Transverse colon (tissue), 4 donors: ENCODE measurements around the gene KIAA1217. TPM values are rescaled to one million over a fixed set of nuclear protein-coding genes. Genes with fewer than 3 reads are reported as not detected.

ENCODE experiments used
- DNase-seq: peaks from one replicate; pipeline ENCODE4 v3.0.0-alpha.2; 2019
- H3K27ac ChIP-seq, 4 donors: fragments of 200-600 bp; sonication (generic); 2 replicates each; pipeline ENCODE4 v1.5.1; 2016 to 2018; ENCODE audit warnings: inconsistent platforms in 4 of 4
- H3K27me3 ChIP-seq: fragments of 200-600 bp; sonication (generic); 2 replicates; pipeline ENCODE4 v1.5.1; 2017; ENCODE audit warnings: inconsistent platforms
- H3K36me3 ChIP-seq, 4 donors: fragments of 200-600 bp; sonication (generic); 2 replicates each; pipeline ENCODE4 v1.5.1; 2017 to 2019; ENCODE audit warnings: inconsistent platforms in 4 of 4
- H3K4me1 ChIP-seq, 4 donors: fragments of 200-600 bp; sonication (generic); 2 replicates each; pipeline ENCODE4 v1.5.1; 2017 to 2020; ENCODE audit warnings: inconsistent platforms in 4 of 4
- H3K4me3 ChIP-seq, 4 donors: fragments of 200-600 bp; sonication (generic); 1 replicate in 1 of 4; 2 replicates in 3 of 4; pipeline versions ENCODE4 v1.5.1 to v1.6.1; 2017 to 2019; ENCODE audit warnings: inconsistent platforms in 4 of 4
- H3K9me3 ChIP-seq, 2 donors: fragments of 200-600 bp; sonication (generic); 2 replicates each; pipeline ENCODE4 v1.5.1; 2017 to 2019; ENCODE audit warnings: inconsistent platforms in 2 of 2
- CTCF ChIP-seq, 5 experiments: fragments of 200-600 bp in 3 of 5; fragments of 450-650 bp in 2 of 5; sonication (generic) in 3 of 5; IDR thresholded peaks; 1 replicate in 2 of 5; 2 replicates in 3 of 5; pipeline ENCODE4 v1.5.1; 2016 to 2017; ENCODE audit warnings: antibody characterized with exemption in 5 of 5, inconsistent platforms in 3 of 5, mild to moderate bottlenecking in 2 of 5, moderate library complexity in 1 of 5
- EP300 ChIP-seq: sonication (generic); formaldehyde crosslinking; IDR thresholded peaks from one replicate; pipeline ENCODE4 v1.6.1; 2017; ENCODE audit warnings: antibody characterized with exemption, low read depth
- POLR2A ChIP-seq: fragments of 450-650 bp; IDR thresholded peaks from one replicate; pipeline ENCODE4 v1.6.1; 2016; ENCODE audit warnings: antibody characterized with exemption, mild to moderate bottlenecking, moderate library complexity
- POLR2AphosphoS5 ChIP-seq, 3 donors: sonication (generic); formaldehyde crosslinking; IDR thresholded peaks; one replicate each; pipeline ENCODE4 v1.6.1; 2016; ENCODE audit warnings: antibody characterized with exemption in 3 of 3
- WGBS, 2 donors: methylation state at CpG; one replicate each; pipeline ENCODE4 v1.1.5; 2018; ENCODE audit warnings: low coverage in 1 of 2; 5-methylcytosine and 5-hydroxymethylcytosine counted together
- in situ Hi-C, 4 donors: fragments of 200-750 bp; cut with MboI; loops; one replicate each; pipeline versions ENCODE4 v1.15.0 to v1.15.1; 2017; ENCODE audit warnings: low sequenced_read_pairs in 3 of 4, low pct_ligation_motif_present in 1 of 4, low pct_unique_long_range_greater_than_20kb in 1 of 4
- intact Hi-C: fragments of 100-400 bp; cut with DNase I; formaldehyde crosslinking; loops from one replicate; pipeline ENCODE4 v1.15.1; 2023; ENCODE audit warnings: low total_unique reads
- total RNA-seq, 4 donors: library from RNA; depleted of rRNA; stranded (reverse); fragments of >200 nt; gene quantifications; one replicate each; pipeline ENCODE4 v1.1.0, GENCODE V29; 2016

KIAA1217 gene
- total RNA-seq, 4 donors from 2014 or later, result 56.5 to 175 (median 72.0) TPM

GRCh38 chr10:24561453-24561852 lies 352.5 kb downstream of the KIAA1217 start:
- WGBS, 2 donors, result 63 to 88% methylated on average over 3 of the region's 3 CpGs
- H3K9me3 ChIP-seq, result no peaks in the 10 kb centered on the region
- intact Hi-C loops (no loop called here), in situ Hi-C loops (loop anchor here in 1 of 4 donors (25.0 kb wide), 1 partner anchor 1399 kb away; no protein-coding TSS in a partner anchor)
- TF ChIP-seq EP300 (no peak), CTCF (IDR thresholded peaks at IDR 0.05) (no peak), POLR2AphosphoS5 (IDR thresholded peaks at IDR 0.05) (no peak), POLR2A (no peak)
- H3K27me3 ChIP-seq, result no peaks in the 10 kb centered on the region
- no peak overlapping the region for H3K27ac ChIP-seq
- H3K4me1 ChIP-seq, result no peaks in the 10 kb centered on the region
- H3K36me3 ChIP-seq, result no peaks in the 10 kb centered on the region
- no peak overlapping the region for H3K4me3 ChIP-seq
- no peak for DNase-seq

- TF ChIP-seq POLR2AphosphoS5 (IDR thresholded peaks at IDR 0.05), result no peak
- TF ChIP-seq POLR2A, result no peak
- no peak for TF ChIP-seq EP300
- no peak for TF ChIP-seq CTCF (IDR thresholded peaks at IDR 0.05)
- peaks cover 4% of the 10 kb centered on the region for H3K27me3 ChIP-seq
Measured at GRCh38 chr10:24568042-24568441, 359.1 kb downstream of the KIAA1217 start.

GRCh38 chr10:24569330-24569796 lies 360.4 kb downstream of the KIAA1217 start:
- Histone ChIP-seq H3K27ac (no peak overlapping the region), H3K4me1 (no peaks in the 10 kb centered on the region), H3K4me3 (no peak overlapping the region), H3K36me3 (no peaks in the 10 kb centered on the region), H3K9me3 (no peaks in the 10 kb centered on the region), H3K27me3 (peaks cover 4% of the 10 kb centered on the region)
- in situ Hi-C loops (loop anchor here in 1 of 4 donors (25.0 kb wide), 1 partner anchor 1407 kb away; no protein-coding TSS in a partner anchor), intact Hi-C loops (no loop called here)
- no peak for DNase-seq
- 59 to 71% methylated on average over 3 to 13 of the region's 13 CpGs for WGBS, 2 donors
- TF ChIP-seq POLR2A, result no peak

More at GRCh38 chr10:24568042-24568441, 359.1 kb downstream of the KIAA1217 start:
- no peaks in the 10 kb centered on the region for H3K9me3 ChIP-seq
- 68% methylated on average over 4 of the region's 4 CpGs; no CpG with 5 or more reads in 1 of the 2 donors for WGBS, 2 donors
- H3K27ac ChIP-seq, result no peak overlapping the region
- H3K4me3 ChIP-seq, result no peak overlapping the region
- no peak for DNase-seq
- in situ Hi-C loops, result loop anchor here in 1 of 4 donors (25.0 kb wide), 1 partner anchor 1406 kb away; no protein-coding TSS in a partner anchor
- intact Hi-C loops, result no loop called here
- H3K4me1 ChIP-seq, result no peaks in the 10 kb centered on the region
- no peaks in the 10 kb centered on the region for H3K36me3 ChIP-seq

GRCh38 chr10:24569828-24570657 lies 361.1 kb downstream of the KIAA1217 start:
- intact Hi-C loops, result no loop called here

More at GRCh38 chr10:24569828-24570657, 361.1 kb downstream of the KIAA1217 start:
- no peaks in the 10 kb centered on the region for H3K36me3 ChIP-seq
- TF ChIP-seq EP300 (no peak), CTCF (IDR thresholded peaks at IDR 0.05) (no peak), POLR2A (no peak), POLR2AphosphoS5 (IDR thresholded peaks at IDR 0.05) (no peak)
- H3K27ac ChIP-seq, result no peak overlapping the region
- no peak overlapping the region for H3K4me3 ChIP-seq
- no peak for DNase-seq
- 40 to 84% methylated on average over 2 to 12 of the region's 12 CpGs for WGBS, 2 donors
- H3K4me1 ChIP-seq, result no peaks in the 10 kb centered on the region
- no peaks in the 10 kb centered on the region for H3K9me3 ChIP-seq
- H3K27me3 ChIP-seq, result peaks cover 4% of the 10 kb centered on the region
- in situ Hi-C loops, result loop anchor here in 1 of 4 donors (25.0 kb wide), 1 partner anchor 1408 kb away; no protein-coding TSS in a partner anchor
